CD4-positive, alpha-beta T cell treated with Interleukin-15 for 4 hours (primary cell): Measurements from ENCODE around the gene SYT1.

Source experiments
- DNase-seq: peaks from one replicate; pipeline ENCODE4 v3.0.0-alpha.2; 2020; ENCODE audit warnings: low spot score

SYT1 gene

DNA sequence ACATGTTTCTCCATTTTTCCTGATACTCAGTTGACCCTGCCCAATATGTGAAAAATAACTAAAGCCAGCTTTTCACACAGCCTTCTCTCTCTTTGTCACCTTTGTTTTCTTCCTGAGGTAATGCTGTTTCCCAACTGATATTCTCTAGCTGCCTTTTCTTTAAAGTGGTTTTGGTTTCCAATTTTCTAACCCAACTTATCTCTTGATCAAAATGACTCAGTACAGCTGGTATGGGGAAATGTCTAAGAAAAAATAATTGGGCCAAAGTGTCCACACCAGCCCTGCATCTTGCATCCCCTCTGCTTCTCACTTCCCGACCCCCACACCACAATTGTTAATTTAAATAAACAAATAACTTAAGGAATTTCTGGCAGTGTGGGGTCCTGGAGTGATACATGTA, 193.8 kb downstream of the SYT1 start:
- DNase-seq = no peak

- no peak for DNase-seq
These were observed 195.0 kb downstream of the SYT1 start for GRCh38 chr12:79059557-79059956.

- DNase-seq = no peak
These were observed 198.7 kb downstream of the SYT1 start for GRCh38 chr12:79063258-79063657.

DNA sequence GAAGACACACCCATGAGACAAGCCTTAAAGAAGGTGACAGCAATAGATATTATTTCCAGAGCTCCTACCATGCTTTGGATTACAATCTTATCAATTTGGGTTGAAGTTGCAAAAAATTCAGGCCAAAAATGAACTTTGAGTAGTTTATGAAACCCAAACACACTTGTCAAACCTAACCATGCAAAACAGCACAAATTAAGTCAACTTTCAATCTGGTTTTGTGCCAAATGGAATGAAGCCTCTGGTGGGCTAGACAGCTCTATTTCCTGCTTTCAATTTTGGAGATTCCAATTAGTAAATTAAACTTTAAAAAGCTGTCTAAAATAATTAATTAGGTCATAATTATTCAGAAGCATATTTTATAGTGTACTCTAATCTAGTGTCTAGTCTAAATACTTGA, 203.4 kb downstream of the SYT1 start:
- no peak for DNase-seq

GRCh38 chr12:79069009-79069408, 204.4 kb downstream of the SYT1 start:
- no peak for DNase-seq

DNA sequence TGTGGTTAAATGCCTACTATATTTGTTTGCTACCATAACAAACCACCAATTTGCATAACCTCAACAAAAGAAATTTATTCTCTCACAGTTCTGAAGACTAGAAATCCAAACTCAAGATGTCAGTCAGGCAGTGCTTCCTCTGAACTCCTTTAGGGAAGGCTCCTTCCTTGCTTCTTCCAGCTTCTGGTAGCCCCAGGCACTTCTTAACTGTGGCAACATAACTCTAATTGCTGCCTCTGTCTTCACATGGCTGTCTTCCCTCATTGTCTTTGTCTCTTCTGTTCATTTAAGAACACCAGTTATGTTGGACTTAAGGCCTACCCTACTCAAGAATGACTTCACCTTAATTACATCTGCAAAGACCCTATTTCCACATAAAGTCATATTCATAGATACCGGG, 206.9 kb downstream of the SYT1 start:
- no peak for DNase-seq

GRCh38 chr12:79073506-79073905, 208.9 kb downstream of the SYT1 start:
- DNase-seq = no peak

DNA sequence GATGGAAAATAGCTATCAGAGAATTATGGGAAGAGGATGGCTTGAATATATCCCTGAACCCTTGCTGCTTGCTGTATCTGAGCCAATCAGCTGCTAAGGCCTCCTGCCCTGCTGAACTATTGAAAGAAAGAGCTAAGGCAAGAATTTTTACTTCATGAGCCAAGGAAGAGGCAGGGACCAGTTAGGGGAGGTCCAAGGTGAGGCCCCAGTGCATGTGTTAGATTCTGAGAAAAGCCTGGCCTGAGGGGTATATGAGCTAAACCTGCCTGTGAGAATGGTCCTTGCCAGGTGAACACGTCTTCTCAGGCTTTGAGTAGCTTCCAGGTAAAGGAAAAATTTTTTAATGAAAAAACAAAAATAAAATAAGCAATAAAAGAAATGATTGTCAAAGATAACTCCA, 218.0 kb downstream of the SYT1 start:
- no peak for DNase-seq

DNA sequence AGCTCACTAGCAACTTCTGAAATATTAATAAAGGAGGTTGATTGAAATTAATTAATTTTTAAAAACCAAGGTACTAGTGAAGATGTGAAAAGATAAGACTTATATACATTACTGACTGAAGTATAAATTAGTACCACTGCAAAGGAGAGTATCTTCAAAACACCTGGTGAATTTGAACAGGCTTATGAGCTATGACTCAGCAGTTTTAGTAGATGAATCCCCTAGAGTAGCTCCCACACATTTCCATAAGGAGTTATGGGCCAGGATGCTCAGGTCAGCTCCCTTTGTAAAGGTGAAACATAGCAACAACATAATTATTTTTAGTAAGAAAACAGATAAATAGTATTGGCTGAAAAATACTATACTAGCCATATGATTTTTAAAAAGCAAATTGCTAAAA, 218.6 kb downstream of the SYT1 start:
- no peak for DNase-seq

DNA sequence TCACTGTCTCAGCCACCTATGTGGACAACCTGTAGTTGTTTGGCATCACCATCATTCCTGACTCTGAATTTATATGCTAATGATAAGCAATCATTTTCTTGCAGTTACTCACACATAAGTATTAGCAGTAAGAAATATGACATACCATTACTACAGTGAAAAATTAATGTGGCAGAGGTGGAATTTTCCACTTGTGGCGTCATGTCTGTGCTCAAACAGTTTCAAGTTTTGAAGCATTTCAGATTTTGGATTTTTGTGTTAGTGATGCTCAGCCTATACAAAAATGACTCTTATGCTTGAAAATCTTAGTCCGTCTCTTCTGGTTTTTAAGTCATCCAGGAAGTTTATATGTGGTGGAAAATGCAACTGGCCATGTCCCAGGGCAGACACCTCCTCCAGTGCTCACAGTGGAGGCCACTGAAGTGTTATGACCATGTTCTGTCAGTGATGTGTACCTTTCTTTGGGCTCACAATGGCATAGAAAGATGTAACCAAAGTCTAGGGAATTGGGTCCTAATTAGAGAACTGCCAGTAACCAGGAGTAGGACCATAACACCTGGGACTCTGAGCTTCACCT, 220.6 kb downstream of the SYT1 start:
- DNase-seq = no peak

GRCh38 chr12:79086541-79087296, 222.1 kb downstream of the SYT1 start:
- no peak for DNase-seq

DNA sequence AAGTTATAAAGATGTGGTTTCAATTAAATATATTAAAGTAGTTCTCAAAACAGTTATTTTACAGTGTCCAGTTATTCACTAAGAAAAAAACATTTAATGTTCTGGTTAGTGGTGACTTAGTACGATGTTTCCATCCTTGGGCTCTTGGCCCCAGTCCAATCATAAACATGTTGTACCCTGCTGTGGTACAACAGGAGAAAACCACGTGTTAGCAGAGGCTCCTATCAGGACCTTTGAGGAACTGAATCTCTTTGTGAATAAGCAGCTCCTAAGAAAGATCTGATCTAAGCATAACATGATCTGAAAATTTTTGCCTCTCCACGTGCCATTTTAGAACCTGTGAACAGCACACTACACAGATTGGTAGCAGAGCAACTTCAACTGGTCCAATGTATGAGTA, 234.0 kb downstream of the SYT1 start:
- no peak for DNase-seq

DNA sequence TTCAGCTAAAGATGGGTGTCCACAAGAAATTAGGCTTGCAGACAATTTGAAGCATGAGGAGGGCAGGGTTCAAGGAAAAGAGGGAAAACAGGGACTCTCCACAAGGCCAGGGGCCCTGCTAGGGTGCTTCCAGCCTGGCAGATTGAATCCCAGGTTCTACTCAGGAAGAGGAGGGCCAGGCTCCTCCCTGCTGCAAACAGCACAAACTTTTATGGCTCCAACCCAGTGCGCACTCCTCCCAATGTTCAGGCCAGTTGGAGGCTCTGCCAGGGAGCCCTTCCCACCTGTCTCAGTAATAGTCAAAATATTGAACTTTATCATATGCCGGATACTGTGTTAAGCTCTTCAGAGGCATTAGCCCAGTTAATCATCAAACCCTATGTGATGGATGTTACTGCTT, 244.4 kb downstream of the SYT1 start:
- no peak for DNase-seq

GRCh38 chr12:79114896-79115295, 250.3 kb downstream of the SYT1 start:
- DNase-seq = no peak

DNA sequence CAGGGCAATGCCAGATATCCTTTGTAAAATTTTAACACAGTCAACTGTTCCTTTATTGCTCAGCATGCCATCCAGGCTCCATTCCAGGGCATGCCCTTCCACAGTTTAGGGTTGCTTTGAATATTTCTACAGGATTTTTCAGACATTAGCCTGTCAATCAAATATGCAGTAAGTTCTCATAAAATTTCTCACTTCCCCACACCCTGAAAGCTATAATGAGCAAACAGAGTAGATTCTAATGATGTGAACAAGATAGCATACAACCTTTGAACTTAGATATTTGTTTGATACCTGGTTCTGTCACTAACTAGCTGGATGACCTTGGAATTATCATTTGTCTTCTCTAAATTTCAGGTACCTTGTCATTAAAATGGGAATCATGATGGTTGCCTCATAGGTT, 251.2 kb downstream of the SYT1 start:
- DNase-seq = no peak

DNA sequence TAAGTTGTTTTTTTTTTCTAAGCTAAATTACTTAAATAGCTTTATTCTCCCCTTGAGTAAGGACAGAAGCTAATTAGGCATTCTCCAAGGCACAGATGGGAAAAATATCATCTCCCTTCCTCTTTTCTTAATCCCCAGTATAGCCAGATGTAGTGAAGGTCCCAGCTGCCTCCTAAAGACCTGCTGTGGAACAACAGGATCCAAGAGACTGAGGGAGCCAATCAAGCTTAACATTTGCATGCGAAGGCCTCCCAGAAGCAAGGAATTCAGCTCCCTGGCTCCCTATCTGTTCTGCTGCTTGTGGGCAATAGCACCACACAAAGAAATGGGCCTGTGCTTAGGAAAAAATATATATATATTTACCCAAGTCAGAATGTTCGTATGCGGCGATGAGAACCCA, 255.2 kb downstream of the SYT1 start:
- no peak for DNase-seq

DNA sequence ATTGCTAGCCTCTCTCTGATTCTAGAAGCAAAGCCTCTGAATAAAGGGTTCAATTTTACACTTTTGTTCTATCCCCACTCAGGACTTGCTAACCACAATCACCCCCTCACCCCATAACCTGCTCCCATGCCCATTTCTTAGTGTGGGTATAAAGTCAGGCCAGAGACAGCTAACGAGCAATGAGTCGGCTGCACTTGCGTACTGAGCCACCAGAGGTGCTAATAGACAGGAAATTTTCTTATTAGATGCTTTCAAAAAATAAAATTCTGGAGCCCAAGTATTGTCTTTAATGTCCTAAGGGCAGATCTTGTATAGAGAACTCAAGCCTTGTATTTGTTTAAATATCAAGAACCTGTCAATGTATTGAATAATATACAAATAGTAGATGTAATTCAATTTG, 256.9 kb downstream of the SYT1 start:
- DNase-seq = no peak

DNA sequence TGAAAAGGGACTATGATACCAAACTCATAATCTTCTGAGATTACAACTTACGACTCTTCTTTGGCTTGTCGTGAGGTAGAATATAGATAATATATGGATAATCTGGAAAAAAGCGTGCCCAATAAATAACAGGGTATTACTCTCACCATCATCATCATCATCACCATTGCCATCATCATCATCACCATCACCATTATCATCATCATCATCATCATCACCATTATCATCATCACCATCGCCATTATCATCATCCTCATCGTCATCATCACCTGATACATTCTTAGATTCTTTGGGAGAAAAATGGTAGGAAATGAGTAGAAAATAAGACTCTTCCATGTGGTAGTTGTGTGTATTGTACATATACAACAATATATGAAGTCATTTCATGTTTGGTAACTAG, 259.8 kb downstream of the SYT1 start:
- DNase-seq = no peak

DNA sequence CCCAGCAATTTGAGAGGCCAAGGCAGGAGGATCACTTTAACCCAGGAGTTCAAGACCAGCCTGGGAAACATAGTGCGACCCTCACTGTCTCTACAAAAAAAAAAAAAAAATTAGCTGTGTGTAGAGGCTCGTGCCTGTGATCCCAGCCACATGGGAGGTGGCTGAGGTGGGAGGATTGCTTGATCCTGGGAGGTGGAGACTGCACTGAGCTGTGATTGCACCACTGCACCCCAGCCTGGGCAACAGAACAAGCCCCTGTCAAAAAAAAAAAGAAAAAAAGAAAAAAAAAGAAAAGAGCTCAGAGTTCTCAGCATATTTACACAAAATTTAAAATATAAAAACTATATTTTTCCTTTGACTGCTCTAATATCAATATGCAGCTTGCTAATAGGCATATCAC, 260.8 kb downstream of the SYT1 start:
- DNase-seq = no peak

- no peak for DNase-seq
These were observed 262.7 kb downstream of the SYT1 start for GRCh38 chr12:79127271-79127751.

- no peak for DNase-seq
These were observed 264.4 kb downstream of the SYT1 start for GRCh38 chr12:79128956-79129355.

DNA sequence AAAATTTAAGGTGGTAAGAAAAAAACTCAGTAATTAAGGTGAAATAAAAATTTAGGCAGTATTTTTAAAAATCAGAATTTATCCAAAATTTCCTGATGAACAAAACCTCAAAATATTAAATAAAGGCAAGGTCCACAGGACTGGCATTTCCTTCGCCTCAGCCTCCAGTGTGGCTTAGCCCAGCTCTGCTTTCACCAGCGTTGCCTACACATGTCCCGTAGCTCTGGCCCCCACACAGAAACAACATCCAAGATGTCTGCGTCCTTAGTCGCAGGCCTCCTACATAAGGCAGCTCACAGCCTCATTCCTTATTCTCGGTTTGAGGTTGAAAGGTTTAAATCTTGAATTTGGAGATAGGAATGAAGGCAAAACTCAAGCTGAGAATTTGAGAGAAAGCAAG, 274.3 kb downstream of the SYT1 start:
- DNase-seq = no peak

- no peak for DNase-seq
These were observed 276.1 kb downstream of the SYT1 start for GRCh38 chr12:79140711-79141110.

DNA sequence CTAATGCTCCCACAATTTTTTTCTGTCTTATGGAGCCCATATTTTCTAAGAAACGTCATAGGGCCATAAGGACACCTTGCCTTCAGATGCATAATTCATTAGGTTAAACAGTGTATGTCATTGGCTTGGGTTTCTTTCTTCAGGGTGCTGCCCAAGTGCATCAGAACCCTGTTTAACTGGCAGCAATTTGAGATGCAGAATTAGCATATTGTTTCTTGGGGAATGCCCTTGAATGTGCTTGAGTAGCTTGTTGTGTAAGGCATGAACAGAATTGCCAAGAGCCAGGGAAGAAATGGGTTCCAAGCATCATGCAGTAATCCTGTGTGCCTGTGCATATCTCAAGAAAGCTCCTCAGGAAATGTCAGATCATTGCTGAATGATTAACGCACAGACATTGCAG, 277.2 kb downstream of the SYT1 start:
- no peak for DNase-seq
